H9 (cell line): ENCODE data around the gene TGOLN2. TPM values are rescaled to one million over a fixed set of nuclear protein-coding genes. Genes with fewer than 3 reads are reported as not detected.

Source experiments
- DNase-seq: peaks from one replicate; pipeline ENCODE4 v3.0.0-alpha.2; 2017
- H2AFZ ChIP-seq: one replicate; pipeline ENCODE4 v1.6.1; 2013; ENCODE audit warnings: mild to moderate bottlenecking, low read length, control low read depth, moderate library complexity
- H2AK5ac ChIP-seq: 2 replicates; pipeline ENCODE4 v1.6.1; 2013; ENCODE audit warnings: low read length, control low read depth, mixed read lengths; ENCODE audit not compliant: insufficient read length
- H2BK120ac ChIP-seq: one replicate; pipeline ENCODE4 v1.6.1; 2013; ENCODE audit warnings: low read depth, mild to moderate bottlenecking, low read length, control low read depth, inconsistent platforms; ENCODE audit not compliant: poor library complexity, severe bottlenecking
- H2BK12ac ChIP-seq: 2 replicates; pipeline ENCODE4 v1.6.1; 2013; ENCODE audit warnings: low read length, control low read depth, mixed read lengths, low read depth; ENCODE audit not compliant: insufficient read length
- H2BK15ac ChIP-seq: 2 replicates; pipeline ENCODE4 v1.6.1; 2013; ENCODE audit warnings: low read depth, low read length, control low read depth
- H2BK20ac ChIP-seq: one replicate; pipeline ENCODE4 v1.6.1; 2013; ENCODE audit warnings: low read depth, mild to moderate bottlenecking, low read length, control low read depth, inconsistent platforms; ENCODE audit not compliant: poor library complexity, severe bottlenecking
- H2BK5ac ChIP-seq: 2 replicates; pipeline ENCODE4 v1.6.1; 2013; ENCODE audit warnings: low read length, control low read depth, mixed read lengths; ENCODE audit not compliant: insufficient read length
- H3K14ac ChIP-seq: 2 replicates; pipeline ENCODE4 v1.6.1; 2013; ENCODE audit warnings: low read length, control low read depth; ENCODE audit not compliant: insufficient read depth
- H3K18ac ChIP-seq: 2 replicates; pipeline ENCODE4 v1.6.1; 2013; ENCODE audit warnings: low read depth, mild to moderate bottlenecking, mixed read lengths, low read length, control low read depth; ENCODE audit not compliant: insufficient read length
- H3K23ac ChIP-seq: 2 replicates; pipeline ENCODE4 v1.6.1; 2013; ENCODE audit warnings: low read length, control low read depth, mixed read lengths, low read depth; ENCODE audit not compliant: insufficient read length
- H3K23me2 ChIP-seq: 2 replicates; pipeline ENCODE4 v1.6.1; 2013; ENCODE audit warnings: low read depth, mild to moderate bottlenecking, mixed read lengths, low read length, control low read depth; ENCODE audit not compliant: insufficient read length, poor library complexity, severe bottlenecking
- H3K27ac ChIP-seq: 2 replicates; pipeline ENCODE4 v1.5.1; 2013; ENCODE audit warnings: low read length, control low read depth, mixed read lengths, low read depth; ENCODE audit not compliant: insufficient read length
- H3K27me3 ChIP-seq: 2 replicates; pipeline ENCODE4 v1.6.1; 2013; ENCODE audit warnings: low read length, control low read depth, inconsistent platforms; ENCODE audit not compliant: insufficient read depth
- H3K4ac ChIP-seq: 2 replicates; pipeline ENCODE4 v1.6.1; 2013; ENCODE audit warnings: low read depth, mild to moderate bottlenecking, control low read depth, inconsistent platforms, low read length, moderate library complexity
- H3K4me1 ChIP-seq: 2 replicates; pipeline ENCODE4 v1.6.1; 2013; ENCODE audit warnings: low read length, control low read depth, inconsistent platforms; ENCODE audit not compliant: insufficient read depth
- H3K4me2 ChIP-seq: 2 replicates; pipeline ENCODE4 v1.6.1; 2013; ENCODE audit warnings: low read length, control low read depth, mixed read lengths; ENCODE audit not compliant: insufficient read length, insufficient read depth
- H3K56ac ChIP-seq: 2 replicates; pipeline ENCODE4 v1.6.1; 2013; ENCODE audit warnings: low read depth, mild to moderate bottlenecking, mixed read lengths, low read length, control low read depth; ENCODE audit not compliant: insufficient read length
- H3K79me1 ChIP-seq: 2 replicates; pipeline ENCODE4 v1.6.1; 2013; ENCODE audit warnings: low read depth, mild to moderate bottlenecking, moderate library complexity, low read length, control low read depth, inconsistent platforms; ENCODE audit not compliant: insufficient read depth, poor library complexity, severe bottlenecking
- H3K79me2 ChIP-seq: 2 replicates; pipeline ENCODE4 v1.6.1; 2013; ENCODE audit warnings: low read length, control low read depth, inconsistent platforms; ENCODE audit not compliant: insufficient read depth
- H3K9ac ChIP-seq: 2 replicates; pipeline ENCODE4 v1.6.1; 2013; ENCODE audit warnings: low read length, control low read depth, mixed read lengths; ENCODE audit not compliant: insufficient read length; ENCODE audit errors: extremely low read depth
- H3K9me3 ChIP-seq: one replicate; pipeline ENCODE4 v1.6.1; 2013; ENCODE audit warnings: low read depth, low read length, inconsistent platforms; ENCODE audit not compliant: control insufficient read depth
- H3T11ph ChIP-seq: one replicate; pipeline ENCODE4 v1.6.1; 2013; ENCODE audit warnings: mild to moderate bottlenecking, low read length, control low read depth, inconsistent platforms
- H4K20me1 ChIP-seq: one replicate; pipeline ENCODE4 v1.6.1; 2013; ENCODE audit not compliant: control insufficient read depth, insufficient read length, insufficient read depth
- H4K5ac ChIP-seq: 2 replicates; pipeline ENCODE4 v1.6.1; 2013; ENCODE audit warnings: low read depth, mild to moderate bottlenecking, mixed read lengths, low read length, control low read depth; ENCODE audit not compliant: insufficient read length
- H4K8ac ChIP-seq: replicated peaks from 2 replicates; pipeline ENCODE4 v1.6.1; 2013; ENCODE audit warnings: low read length, control low read depth, mixed read lengths, low read depth; ENCODE audit not compliant: insufficient read length
- H4K91ac ChIP-seq: 2 replicates; pipeline ENCODE4 v1.6.1; 2013; ENCODE audit warnings: low read depth, mild to moderate bottlenecking, moderate library complexity, mixed read lengths, low read length, control low read depth; ENCODE audit not compliant: insufficient read length
- H3K27ac Mint-ChIP-seq, 3 experiments: 2 replicates in 2 of 3; 3 replicates in 1 of 3; pipeline ENCODE4 v1.8.0; 2020 to 2021; ENCODE audit warnings: mixed read lengths in 3 of 3, mild to moderate bottlenecking in 1 of 3, moderate library complexity in 1 of 3
- H3K27me3 Mint-ChIP-seq: 2 replicates; pipeline ENCODE4 v1.8.0; 2021; ENCODE audit warnings: low read depth, mild to moderate bottlenecking, moderate library complexity, mixed read lengths
- H3K36me3 Mint-ChIP-seq, 3 experiments: 2 replicates in 2 of 3; 3 replicates in 1 of 3; pipeline ENCODE4 v1.8.0; 2020 to 2021; ENCODE audit warnings: low read depth in 3 of 3, mixed read lengths in 3 of 3; ENCODE audit not compliant: insufficient read depth in 1 of 3
- H3K4me1 Mint-ChIP-seq, 2 experiments: 2 replicates each; pipeline ENCODE4 v1.8.0; 2020; ENCODE audit warnings: mixed read lengths in 2 of 2
- H3K4me3 Mint-ChIP-seq, 2 experiments: 2 replicates in 1 of 2; 3 replicates in 1 of 2; pipeline ENCODE4 v1.8.0; 2020 to 2021; ENCODE audit warnings: mild to moderate bottlenecking in 2 of 2, mixed read lengths in 2 of 2, moderate library complexity in 1 of 2
- H3K9me3 Mint-ChIP-seq, 2 experiments: 2 replicates in 1 of 2; 3 replicates in 1 of 2; pipeline ENCODE4 v1.8.0; 2020; ENCODE audit warnings: mild to moderate bottlenecking in 2 of 2, mixed read lengths in 2 of 2, moderate library complexity in 1 of 2
- CTCF ChIP-seq: fragments of 200-600 bp; sonication (generic); conservative IDR thresholded peaks from 3 replicates; pipeline ENCODE4 v1.8.0; 2021; ENCODE audit warnings: antibody characterized with exemption, mild to moderate bottlenecking
- WGBS: extraction: QIAGEN DNeasy Blood & Tissue Kit; methylation state at CpG from one replicate; pipeline ENCODE4 v1.1.7; 2013; ENCODE audit warnings: missing lambda C conversion rate, low lambda C conversion rate, mixed read lengths; ENCODE audit not compliant: insufficient read length; ENCODE audit errors: extremely low coverage; 5-methylcytosine and 5-hydroxymethylcytosine counted together
- total RNA-seq: library from RNA; stranded (reverse); gene quantifications from 2 replicates; pipeline ENCODE4 v1.2.1, GENCODE V29; 2021

TGOLN2 gene
- total RNA-seq, 1 experiment from 2014 or later, result 47.8 TPM

GRCh38 chr2:85309699-85310321, 18.0 kb downstream of the TGOLN2 start:
- no peaks in the 10 kb centered on the region for H3K9me3 Mint-ChIP-seq
- WGBS, result no CpG with 5 or more reads among the region's 19 CpGs
- no peaks in the 10 kb centered on the region for H3K23me2 ChIP-seq
- no peak overlapping the region for H3K14ac ChIP-seq
- no peak for TF ChIP-seq CTCF
- no peak overlapping the region for H2AK5ac ChIP-seq
- no peak overlapping the region for H4K5ac ChIP-seq
- H2AFZ ChIP-seq, result no peak overlapping the region
- DNase-seq, result no peak
- no peak overlapping the region for H3K9ac ChIP-seq
- no peak overlapping the region for H2BK20ac ChIP-seq
- no peaks in the 10 kb centered on the region for H3K79me2 ChIP-seq
- H3K27ac Mint-ChIP-seq, result peak overlapping the region; percentile 77 to 86 (median 80)
- peaks cover 14 to 16% of the 10 kb centered on the region in 2 experiments for H3K4me1 Mint-ChIP-seq
- H4K8ac ChIP-seq, result no peak overlapping the region
- H3K27ac ChIP-seq, result no peak overlapping the region
- no peak overlapping the region for H2BK12ac ChIP-seq
- H3K27me3 ChIP-seq, result no peaks in the 10 kb centered on the region
- H2BK15ac ChIP-seq, result no peak overlapping the region
- no peak overlapping the region for H2BK120ac ChIP-seq
- H3K18ac ChIP-seq, result no peak overlapping the region
- H3K4ac ChIP-seq, result no peak overlapping the region
- H3K36me3 Mint-ChIP-seq, result peaks cover 31 to 56% (median 50%) of the 10 kb centered on the region in 3 experiments
- H3K4me2 ChIP-seq, result no peak overlapping the region
- no peaks in the 10 kb centered on the region for H3K9me3 ChIP-seq
- H3T11ph ChIP-seq, result no peak overlapping the region
- H3K79me1 ChIP-seq, result no peaks in the 10 kb centered on the region
- no peak overlapping the region for H2BK5ac ChIP-seq
- peaks cover 6% of the 10 kb centered on the region; the same call in 1 of the 2 replicates for H3K4me1 ChIP-seq
- no peaks in the 10 kb centered on the region for H3K27me3 Mint-ChIP-seq
- H3K56ac ChIP-seq, result no peak overlapping the region
- H3K23ac ChIP-seq, result no peak overlapping the region
- H3K4me3 Mint-ChIP-seq, result no peak overlapping the region; a peak in 1 of 5 replicates
- H4K20me1 ChIP-seq, result no peaks in the 10 kb centered on the region
- H4K91ac ChIP-seq, result no peak overlapping the region
